KMS-11 (cell line): ENCODE results near the gene PDE1C.

Experiments
- H2AFZ ChIP-seq: fragments of 200-600 bp; sonication (generic); 2 replicates; pipeline ENCODE4 v1.6.1; 2016; ENCODE audit warnings: antibody characterized with exemption, mixed run types, low read depth
- H3K27ac ChIP-seq: fragments of 200-600 bp; sonication (generic); 2 replicates; pipeline ENCODE4 v1.6.1; 2016; ENCODE audit warnings: mild to moderate bottlenecking, mixed run types
- H3K27me3 ChIP-seq: fragments of 200-600 bp; sonication (generic); 2 replicates; pipeline ENCODE4 v1.6.1; 2017; ENCODE audit warnings: mild to moderate bottlenecking, low read depth, mixed run types, moderate library complexity; ENCODE audit not compliant: insufficient read depth
- H3K36me3 ChIP-seq: fragments of 200-600 bp; sonication (generic); 2 replicates; pipeline ENCODE4 v1.6.1; 2017; ENCODE audit warnings: mild to moderate bottlenecking, mixed run types; ENCODE audit not compliant: insufficient read depth
- H3K4me1 ChIP-seq: fragments of 200-600 bp; sonication (generic); 2 replicates; pipeline ENCODE4 v1.6.1; 2016; ENCODE audit warnings: mild to moderate bottlenecking, low read depth, mixed run types; ENCODE audit not compliant: poor library complexity, severe bottlenecking
- H3K4me2 ChIP-seq: fragments of 200-600 bp; sonication (generic); 2 replicates; pipeline ENCODE4 v1.7.0; 2016; ENCODE audit warnings: mild to moderate bottlenecking, mixed run types
- H3K4me3 ChIP-seq: fragments of 200-600 bp; sonication (generic); IDR thresholded peaks from 2 replicates; pipeline ENCODE4 v1.6.1; 2017; ENCODE audit warnings: low read depth, low read length, mixed read lengths; ENCODE audit not compliant: insufficient read depth
- H3K79me2 ChIP-seq: fragments of 200-600 bp; sonication (generic); 2 replicates; pipeline ENCODE4 v1.6.1; 2016; ENCODE audit warnings: low read depth, mixed run types; ENCODE audit not compliant: insufficient read depth
- H3K9ac ChIP-seq: fragments of 200-600 bp; sonication (generic); 2 replicates; pipeline ENCODE4 v1.6.1; 2016; ENCODE audit warnings: mild to moderate bottlenecking, mixed run types
- H4K20me1 ChIP-seq: fragments of 200-600 bp; sonication (generic); 2 replicates; pipeline ENCODE4 v1.6.1; 2016; ENCODE audit warnings: mild to moderate bottlenecking, mixed run types; ENCODE audit not compliant: insufficient read depth
- CTCF ChIP-seq: fragments of 200-600 bp; sonication (generic); conservative IDR thresholded peaks from 2 replicates; pipeline ENCODE4 v1.6.1; 2017; ENCODE audit warnings: low read depth, mild to moderate bottlenecking, antibody characterized with exemption, low read length, moderate library complexity, mixed read lengths

Gene PDE1C

GRCh38 chr7:32063614-32064013, 6.6 kb downstream of the PDE1C start:
- Histone ChIP-seq H3K9ac (no peak overlapping the region), H3K4me3 (no peak overlapping the region), H3K4me1 (peaks cover 8% of the 10 kb centered on the region), H3K27ac (no peak overlapping the region), H4K20me1 (no peaks in the 10 kb centered on the region), H3K36me3 (no peaks in the 10 kb centered on the region), H3K4me2 (no peak overlapping the region), H3K79me2 (no peaks in the 10 kb centered on the region), H2AFZ (no peak overlapping the region), H3K27me3 (no peaks in the 10 kb centered on the region)
- no peak for TF ChIP-seq CTCF

GRCh38 chr7:32062150-32062549, 8.1 kb downstream of the PDE1C start:
- H3K9ac ChIP-seq: no peak overlapping the region
- no peak overlapping the region for H3K27ac ChIP-seq
- no peak overlapping the region for H2AFZ ChIP-seq
- no peak overlapping the region for H3K4me2 ChIP-seq
- no peaks in the 10 kb centered on the region for H3K27me3 ChIP-seq
- no peaks in the 10 kb centered on the region for H4K20me1 ChIP-seq
- peak; percentile 70 for TF ChIP-seq CTCF
- H3K79me2 ChIP-seq: no peaks in the 10 kb centered on the region
- no peaks in the 10 kb centered on the region for H3K36me3 ChIP-seq
- H3K4me3 ChIP-seq: no peak overlapping the region
- H3K4me1 ChIP-seq: no peaks in the 10 kb centered on the region

- H4K20me1 ChIP-seq: no peaks in the 10 kb centered on the region
These were observed 8.9 kb downstream of the PDE1C start for GRCh38 chr7:32061346-32061745.

GRCh38 chr7:32059289-32060011, 10.8 kb downstream of the PDE1C start:
- no peak for TF ChIP-seq CTCF
- no peaks in the 10 kb centered on the region for H4K20me1 ChIP-seq
- H2AFZ ChIP-seq: no peak overlapping the region
- no peak overlapping the region for H3K4me3 ChIP-seq
- H3K27me3 ChIP-seq: no peaks in the 10 kb centered on the region
- H3K36me3 ChIP-seq: no peaks in the 10 kb centered on the region
- no peak overlapping the region for H3K4me2 ChIP-seq
- H3K9ac ChIP-seq: no peak overlapping the region
- H3K79me2 ChIP-seq: no peaks in the 10 kb centered on the region
- no peak overlapping the region for H3K27ac ChIP-seq
- no peaks in the 10 kb centered on the region for H3K4me1 ChIP-seq

More at GRCh38 chr7:32061346-32061745, 8.9 kb downstream of the PDE1C start:
- Histone ChIP-seq H3K79me2 (no peaks in the 10 kb centered on the region), H3K4me1 (no peaks in the 10 kb centered on the region), H3K36me3 (no peaks in the 10 kb centered on the region), H3K4me3 (no peak overlapping the region), H3K27ac (no peak overlapping the region), H3K9ac (no peak overlapping the region), H3K4me2 (no peak overlapping the region), H2AFZ (no peak overlapping the region), H3K27me3 (no peaks in the 10 kb centered on the region)
- TF ChIP-seq CTCF: no peak
